Endothelial cell of umbilical vein (primary cell): ENCODE data around the gene TTC9. TPM values are rescaled to one million over a fixed set of nuclear protein-coding genes. Genes with fewer than 3 reads are reported as not detected.

Experiments
- BruUV-seq: library from RNA; stranded (reverse); fragments of 400-500 nt; replicated peaks from 2 replicates; lab custom pipeline; 2021; lab: Mats Ljungman, UMichigan
- CTCF ChIA-PET: fragments of 300-600, 350-600 bp; sonication (Branson Sonifier 250); formaldehyde crosslinking; loops from one replicate; lab custom pipeline; 2021; ENCODE audit warnings: antibody characterized with exemption, inconsistent platforms; lab: Charles Lee
- POLR2A ChIA-PET: fragments of 300-600, 350-600 bp; sonication (Branson Sonifier 250); formaldehyde crosslinking; loops from one replicate; lab custom pipeline; 2021; ENCODE audit warnings: antibody characterized with exemption, inconsistent platforms; lab: Charles Lee
- DNase-seq: peaks from one replicate; pipeline ENCODE4 v3.0.0-alpha.2; 2011; ENCODE audit warnings: low read depth, low spot score
- FAIRE-seq: peaks from 2 replicates; lab custom pipeline; 2011; peaks lifted over from hg19 to GRCh38; lab: Jason Lieb, UNC
- H2AFZ ChIP-seq: 2 replicates; pipeline ENCODE4 v1.6.0; 2012; ENCODE audit warnings: low read depth, low read length, control low read depth, inconsistent platforms
- H3K27ac ChIP-seq: 2 replicates; pipeline ENCODE4 v1.5.1; 2011; ENCODE audit warnings: low read depth, mild to moderate bottlenecking, control low read depth, low read length, moderate library complexity; ENCODE audit not compliant: insufficient read depth
- H3K27me3 ChIP-seq, 2 experiments: 2 replicates each; pipeline versions ENCODE4 v1.6.0 to v1.6.1; 2011; ENCODE audit warnings: low read length in 2 of 2, mixed read lengths in 1 of 2; ENCODE audit not compliant: control insufficient read depth in 2 of 2, insufficient read depth in 2 of 2
- H3K36me3 ChIP-seq, 2 experiments: 2 replicates in 1 of 2; 3 replicates in 1 of 2; pipeline ENCODE4 v1.5.1; 2011; ENCODE audit warnings: low read length in 2 of 2, mild to moderate bottlenecking in 1 of 2, moderate library complexity in 1 of 2; ENCODE audit not compliant: control insufficient read depth in 2 of 2, insufficient read depth in 2 of 2; ENCODE audit errors: extremely low read depth in 1 of 2
- H3K4me1 ChIP-seq: 3 replicates; pipeline ENCODE4 v1.5.1; 2011; ENCODE audit warnings: mild to moderate bottlenecking, low read length; ENCODE audit not compliant: control insufficient read depth, insufficient read depth; ENCODE audit errors: extremely low read depth
- H3K4me2 ChIP-seq: 2 replicates; pipeline ENCODE4 v1.6.1; 2011; ENCODE audit warnings: low read length, control low read depth, mixed read lengths; ENCODE audit not compliant: insufficient read depth
- H3K4me3 ChIP-seq, 3 experiments: fragments of 200-600 bp in 1 of 3; sonication (generic), shearing (Covaris generic) in 1 of 3; replicated peaks in 1 of 3; 2 replicates each; pipeline ENCODE4 v1.5.1; 2011 to 2016; ENCODE audit warnings: control low read depth in 3 of 3, low read length in 3 of 3, mild to moderate bottlenecking in 2 of 3, inconsistent platforms in 1 of 3, low read depth in 1 of 3, moderate library complexity in 1 of 3; ENCODE audit not compliant: insufficient read depth in 1 of 3
- H3K79me2 ChIP-seq: 2 replicates; pipeline ENCODE4 v1.6.0; 2012; ENCODE audit warnings: low read length, inconsistent platforms; ENCODE audit not compliant: control insufficient read depth, insufficient read depth
- H3K9ac ChIP-seq: replicated peaks from 2 replicates; pipeline ENCODE3; 2011; ENCODE audit warnings: low read length, control low read depth; ENCODE audit not compliant: insufficient read depth; ENCODE audit errors: extremely low read depth
- H3K9me1 ChIP-seq: replicated peaks from 3 replicates; pipeline ENCODE4 v1.6.0; 2011; ENCODE audit warnings: mild to moderate bottlenecking, low read length; ENCODE audit not compliant: control insufficient read depth, insufficient read depth; ENCODE audit errors: extremely low read depth
- H3K9me3 ChIP-seq: replicated peaks from 2 replicates; pipeline ENCODE4 v1.5.1; 2012; ENCODE audit warnings: low read length, inconsistent platforms; ENCODE audit not compliant: control insufficient read depth, insufficient read depth
- H4K20me1 ChIP-seq: replicated peaks from 2 replicates; pipeline ENCODE3; 2011; ENCODE audit warnings: mild to moderate bottlenecking, low read length; ENCODE audit not compliant: control insufficient read depth, insufficient read depth; ENCODE audit errors: extremely low read depth
- EZH2 ChIP-seq: IDR thresholded peaks from 2 replicates; pipeline ENCODE4 v1.6.1; 2012; ENCODE audit warnings: borderline replicate concordance, low read depth, mild to moderate bottlenecking, moderate library complexity, low read length, inconsistent platforms; ENCODE audit not compliant: severe bottlenecking
- FOS ChIP-seq: IDR thresholded peaks from 2 replicates; pipeline ENCODE4 v1.6.1; 2011; ENCODE audit warnings: mild to moderate bottlenecking, low read length, moderate library complexity, borderline replicate concordance; ENCODE audit not compliant: insufficient read depth
- JUN ChIP-seq: IDR thresholded peaks from 2 replicates; pipeline ENCODE4 v1.6.1; 2011; ENCODE audit warnings: borderline replicate concordance, low read depth; ENCODE audit not compliant: insufficient read length, insufficient read depth
- MYC ChIP-seq: IDR thresholded peaks from one replicate; pipeline ENCODE4 v1.6.1; 2011; ENCODE audit warnings: mild to moderate bottlenecking, low read depth, low read length
- POLR2A ChIP-seq: IDR thresholded peaks from 2 replicates; pipeline ENCODE4 v1.6.1; 2012; ENCODE audit warnings: low read depth, mild to moderate bottlenecking, control low read depth, low read length
- POLR2AphosphoS5 ChIP-seq: IDR thresholded peaks from 2 replicates; pipeline ENCODE4 v1.6.1; 2012; ENCODE audit warnings: low read depth, mild to moderate bottlenecking, control low read depth, low read length, moderate library complexity; ENCODE audit not compliant: insufficient read depth
- dilution Hi-C: fragments of 300-500 bp; cut with MboI; formaldehyde crosslinking; loops from one replicate; pipeline ENCODE4 v1.15.0; 2019; ENCODE audit warnings: low sequenced_read_pairs; ENCODE audit not compliant: extremely low pct_ligation_motif_present
- intact Hi-C: fragments of 100-400 bp; cut with micrococcal nuclease; formaldehyde crosslinking; loops from one replicate; pipeline ENCODE4 v1.10.0; 2022
- polyA plus RNA-seq, 4 experiments: library from polyadenylated mRNA; depleted of rRNA in 3 of 4; stranded (reverse) in 3 of 4; unstranded in 1 of 4; fragments of >200 nt; gene quantifications; 2 replicates each; pipeline versions ENCODE4 v1.2.1 to v1.2.3, GENCODE V29; 2011 to 2012; ENCODE audit warnings: missing spikeins in 1 of 4
- total RNA-seq: library from RNA; stranded (reverse); gene quantifications from 2 replicates; pipeline ENCODE4 v1.2.3, GENCODE V29; 2021

The TTC9 gene
- total and polyA plus RNA-seq, 2 donors (not counting 3 experiments of a cell fraction or from before 2014, with no cell fraction given), result 0.06 TPM; not detected in 1

GRCh38 chr14:70640938-70641547 lies 673 bp upstream of the TTC9 start:
- peak; percentile 6 for DNase-seq
- Histone ChIP-seq H3K27me3 (peaks cover 34 to 44% of the 10 kb centered on the region in 2 experiments), H3K4me1 (no peaks in the 10 kb centered on the region), H3K36me3 (no peaks in the 10 kb centered on the region), H3K9me1 (no peaks in the 10 kb centered on the region), H3K4me3 (peak overlapping the region in 1 of 3 experiments; percentile 53), H4K20me1 (no peaks in the 10 kb centered on the region), H3K9me3 (no peaks in the 10 kb centered on the region), H3K79me2 (no peaks in the 10 kb centered on the region), H2AFZ (peak overlapping the region; percentile 48), H3K4me2 (peak overlapping the region; percentile 2), H3K9ac (no peak overlapping the region), H3K27ac (no peak overlapping the region)
- FAIRE-seq, result peak; percentile 15
- ChIA-PET CTCF (interaction anchor here (1.1 to 1.4 kb wide), 2 partner anchors 18 to 20 kb away, joined by 3 to 5 read pairs; no protein-coding TSS in a partner anchor), POLR2A (no interaction called here)
- intact Hi-C loops, result loop anchor here (2.0 to 5.0 kb wide), 2 partner anchors 40 to 71 kb away; partner anchors contain the start of gene MED6
- TF ChIP-seq POLR2AphosphoS5, result no peak
- no peak for TF ChIP-seq MYC
- no peak for TF ChIP-seq POLR2A
- TF ChIP-seq EZH2, result peak; percentile 87
- no peak for TF ChIP-seq JUN
- dilution Hi-C loops, result no loop called here
- no TSS peak for BruUV-seq

DNA sequence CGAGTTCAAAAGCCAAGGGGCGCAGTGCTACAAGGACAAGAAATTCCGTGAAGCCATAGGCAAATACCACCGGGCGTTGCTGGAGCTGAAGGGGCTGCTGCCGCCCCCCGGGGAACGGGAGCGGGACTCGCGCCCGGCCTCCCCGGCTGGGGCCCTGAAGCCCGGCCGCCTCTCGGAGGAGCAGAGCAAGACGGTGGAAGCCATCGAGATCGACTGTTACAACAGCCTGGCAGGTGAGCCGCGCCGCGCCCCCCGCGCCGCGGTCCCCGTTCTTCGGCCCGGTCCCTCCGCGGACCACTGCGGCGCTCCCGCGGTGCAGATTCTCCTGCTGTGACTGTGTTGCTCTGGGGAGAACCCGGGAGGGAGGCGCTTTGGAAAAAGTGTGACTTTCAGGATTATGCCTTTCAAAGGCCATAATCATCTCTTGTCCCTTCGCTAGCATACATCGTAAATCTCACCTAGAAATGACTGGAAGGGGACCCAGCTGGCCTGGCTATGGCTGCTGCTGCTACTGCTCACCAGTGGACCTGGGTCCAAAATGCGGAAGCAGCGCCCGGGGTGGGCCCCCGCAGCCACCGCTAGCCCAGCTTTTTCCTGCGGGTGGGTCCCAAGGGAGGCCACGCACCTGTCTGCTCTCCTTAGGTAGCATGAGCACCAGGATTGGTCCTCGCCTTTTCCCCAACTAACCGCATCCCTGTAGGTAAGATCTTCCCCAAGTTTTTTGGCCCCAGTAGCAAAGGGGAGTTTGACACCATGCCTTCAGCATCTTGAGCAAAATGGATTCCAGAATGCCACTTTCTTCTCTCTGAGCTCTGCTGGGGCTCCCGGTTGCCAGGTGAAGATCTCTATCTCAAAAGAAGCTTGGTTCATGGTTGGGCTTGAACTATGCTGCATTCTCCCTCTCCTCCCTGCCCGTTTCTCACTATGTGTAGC lies 853 bp downstream of the TTC9 start:
- Histone ChIP-seq H3K4me1 (no peaks in the 10 kb centered on the region), H3K9ac (no peak overlapping the region), H2AFZ (peak overlapping the region; percentile 48), H3K9me3 (no peaks in the 10 kb centered on the region), H3K4me3 (peak overlapping the region in 2 of 3 experiments; percentile 18 to 53), H3K27me3 (peaks cover 34 to 44% of the 10 kb centered on the region in 2 experiments), H3K27ac (no peak overlapping the region), H4K20me1 (no peaks in the 10 kb centered on the region), H3K4me2 (peak overlapping the region; percentile 2), H3K79me2 (no peaks in the 10 kb centered on the region), H3K36me3 (no peaks in the 10 kb centered on the region), H3K9me1 (no peaks in the 10 kb centered on the region)
- ChIA-PET CTCF (interaction anchor here (1.1 to 1.4 kb wide), 2 partner anchors 19 to 21 kb away, joined by 3 to 5 read pairs; no protein-coding TSS in a partner anchor), POLR2A (no interaction called here)
- no TSS peak for BruUV-seq
- TF ChIP-seq FOS (no peak), EZH2 (peak; percentile 91)
- dilution Hi-C loops (no loop called here), intact Hi-C loops (loop anchor here (5.0 kb wide), 1 partner anchor 70 kb away; no protein-coding TSS in a partner anchor)
- DNase-seq (peak; percentile 1), FAIRE-seq (no peak)
